WTC11 (cell line): Measurements from ENCODE around the gene SSTR1. TPM values are rescaled to one million over a fixed set of nuclear protein-coding genes. Genes with fewer than 3 reads are reported as not detected.

Experiments
- ATAC-seq: fragments of 200-7000 bp; cut with Tn5 transposase; 2 replicates; pipeline ENCODE4 v1.10.0; 2021; ENCODE audit warnings: mild to moderate bottlenecking, moderate library complexity
- CTCF ChIA-PET: fragments of 300-600 bp; sonication (Branson Sonifier 250); formaldehyde crosslinking; loops from one replicate; lab custom pipeline; 2021; ENCODE audit warnings: antibody characterized with exemption; lab: Charles Lee
- POLR2A ChIA-PET: fragments of 350-600 bp; sonication (Branson Sonifier 250); formaldehyde crosslinking; loops from one replicate; lab custom pipeline; 2021; ENCODE audit warnings: antibody characterized with exemption; lab: Charles Lee
- DNase-seq: peaks from one replicate; pipeline ENCODE4 v3.0.0; 2021; ENCODE audit warnings: low spot score
- H3K27ac Mint-ChIP-seq: 2 replicates; pipeline ENCODE4 v1.8.0; 2021; ENCODE audit warnings: mixed read lengths
- H3K27me3 Mint-ChIP-seq: 2 replicates; pipeline ENCODE4 v1.8.0; 2021; ENCODE audit warnings: low read depth, mild to moderate bottlenecking, moderate library complexity, mixed read lengths
- H3K36me3 Mint-ChIP-seq: 2 replicates; pipeline ENCODE4 v1.8.0; 2021; ENCODE audit warnings: mixed read lengths
- H3K4me1 Mint-ChIP-seq: 2 replicates; pipeline ENCODE4 v1.8.0; 2022; ENCODE audit warnings: mixed read lengths
- H3K4me3 Mint-ChIP-seq: 2 replicates; pipeline ENCODE4 v1.8.0; 2021; ENCODE audit warnings: mild to moderate bottlenecking, moderate library complexity, mixed read lengths
- H3K9me3 Mint-ChIP-seq: 2 replicates; pipeline ENCODE4 v1.8.0; 2021; ENCODE audit warnings: mixed read lengths
- ATF1 ChIP-seq: sonication (generic); formaldehyde crosslinking; IDR thresholded peaks from 2 replicates; pipeline ENCODE4 v1.8.1; 2023; ENCODE audit warnings: mild to moderate bottlenecking, moderate library complexity, missing genetic modification reagents
- CBFB ChIP-seq: sonication (generic); formaldehyde crosslinking; IDR thresholded peaks from 2 replicates; pipeline ENCODE4 v1.8.1; 2022; ENCODE audit warnings: mild to moderate bottlenecking, low read depth, missing genetic modification reagents
- GRHL2 ChIP-seq: fragments of 250-450 bp; sonication (Bioruptor Pico); IDR thresholded peaks from 2 replicates; pipeline ENCODE4 v1.8.0; 2022; ENCODE audit warnings: mild to moderate bottlenecking, moderate library complexity; ENCODE audit not compliant: insufficient replicate concordance, severe bottlenecking
- GTF2I ChIP-seq: fragments of 250-450 bp; sonication (Bioruptor Pico); conservative IDR thresholded peaks from 2 replicates; pipeline ENCODE4 v1.4.0; 2021; ENCODE audit warnings: mild to moderate bottlenecking
- HMGA2 ChIP-seq: fragments of 250-450 bp; sonication (Bioruptor Pico); IDR thresholded peaks from 2 replicates; pipeline ENCODE4 v1.4.0; 2021; ENCODE audit warnings: mild to moderate bottlenecking, moderate library complexity
- JUN ChIP-seq: sonication (generic); formaldehyde crosslinking; IDR thresholded peaks from 2 replicates; pipeline ENCODE4 v1.8.0; 2023; ENCODE audit warnings: mild to moderate bottlenecking, missing genetic modification reagents
- MXD4 ChIP-seq: fragments of 250-450 bp; sonication (Bioruptor Pico); IDR thresholded peaks from 2 replicates; pipeline ENCODE4 v1.8.0; 2021; ENCODE audit warnings: mild to moderate bottlenecking, moderate library complexity, borderline replicate concordance
- RELA ChIP-seq: sonication (generic); formaldehyde crosslinking; IDR thresholded peaks from 2 replicates; pipeline ENCODE4 v1.8.1; 2022; ENCODE audit warnings: missing genetic modification reagents, mild to moderate bottlenecking, borderline replicate concordance
- RORB ChIP-seq: fragments of 250-450 bp; sonication (Bioruptor Pico); IDR thresholded peaks from 2 replicates; pipeline ENCODE4 v1.9.0; 2021; ENCODE audit warnings: mild to moderate bottlenecking
- SMAD4 ChIP-seq: sonication (generic); formaldehyde crosslinking; IDR thresholded peaks from 2 replicates; pipeline ENCODE4 v1.8.0; 2022; ENCODE audit warnings: mild to moderate bottlenecking, missing genetic modification reagents
- TCF7 ChIP-seq: sonication (generic); formaldehyde crosslinking; IDR thresholded peaks from 2 replicates; pipeline ENCODE4 v1.8.0; 2022; ENCODE audit warnings: mild to moderate bottlenecking, low read depth, missing genetic modification reagents, moderate library complexity
- ZNF232 ChIP-seq: sonication (generic); formaldehyde crosslinking; IDR thresholded peaks from 2 replicates; pipeline ENCODE4 v1.8.0; 2022; ENCODE audit warnings: mild to moderate bottlenecking, missing genetic modification reagents
- ZNF317 ChIP-seq: sonication (generic); formaldehyde crosslinking; IDR thresholded peaks from 2 replicates; pipeline ENCODE4 v1.8.1; 2023; ENCODE audit warnings: low read depth, mild to moderate bottlenecking, moderate library complexity, missing genetic modification reagents, borderline replicate concordance
- ZNF396 ChIP-seq: fragments of 250-450 bp; sonication (Bioruptor Pico); IDR thresholded peaks from 2 replicates; pipeline ENCODE4 v1.8.0; 2021; ENCODE audit warnings: mild to moderate bottlenecking, moderate library complexity, borderline replicate concordance
- total RNA-seq: library from RNA; stranded (reverse); gene quantifications from 3 replicates; pipeline ENCODE4 v1.2.3, GENCODE V29; 2021
- TF ChIP-seq, protein P1 (sequence below): sonication (generic); formaldehyde crosslinking; IDR thresholded peaks from 2 replicates; pipeline ENCODE4 v1.8.1; 2023; ENCODE audit warnings: mild to moderate bottlenecking, moderate library complexity, missing genetic modification reagents
- TF ChIP-seq, protein P2 (sequence below): sonication (generic); formaldehyde crosslinking; IDR thresholded peaks from 2 replicates; pipeline ENCODE4 v1.8.0; 2022; ENCODE audit warnings: mild to moderate bottlenecking, missing genetic modification reagents
- TF ChIP-seq, protein P3 (sequence below): fragments of 250-450 bp; sonication (Bioruptor Pico); IDR thresholded peaks from 2 replicates; pipeline ENCODE4 v1.9.0; 2021; ENCODE audit warnings: mild to moderate bottlenecking, borderline replicate concordance

The SSTR1 gene
- total RNA-seq, 1 experiment from 2014 or later = 1.7 TPM

DNA sequence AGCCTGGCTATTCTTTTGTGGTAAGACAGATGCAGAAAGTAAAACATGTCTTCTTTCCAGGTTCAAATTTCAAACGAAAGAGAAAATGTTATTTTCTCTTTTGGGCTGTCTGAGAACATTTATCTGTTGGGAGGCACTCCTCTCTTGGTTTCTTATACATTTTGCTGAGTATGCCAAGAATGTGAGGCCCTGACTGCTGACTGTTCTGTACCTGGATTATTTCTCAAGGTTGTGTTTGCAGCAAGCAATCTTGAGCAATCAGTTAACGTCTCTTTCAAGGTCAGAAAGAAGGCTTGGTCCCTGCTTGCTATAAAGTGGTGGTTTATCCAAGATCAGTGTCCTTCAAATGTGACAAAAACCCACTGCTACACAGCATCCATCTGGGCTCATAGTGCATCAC is 9.8 kb downstream of the SSTR1 start:
- no peak for ATAC-seq
- no peaks in the 10 kb centered on the region for H3K9me3 Mint-ChIP-seq
- H3K27me3 Mint-ChIP-seq = peaks cover 86% of the 10 kb centered on the region
- no peaks in the 10 kb centered on the region for H3K36me3 Mint-ChIP-seq
- POLR2A ChIA-PET = no interaction called here
- no peak for TF ChIP-seq CBFB (CRISPR knock-in tag)
- no peak for TF ChIP-seq GRHL2 (CRISPR knock-in tag)
- no peak for TF ChIP-seq ZNF232 (CRISPR knock-in tag)
- TF ChIP-seq MXD4 = no peak
- TF ChIP-seq ZNF396 (CRISPR knock-in tag) = no peak
- TF ChIP-seq SMAD4 (CRISPR knock-in tag) = no peak
- TF ChIP-seq, protein P1, sequence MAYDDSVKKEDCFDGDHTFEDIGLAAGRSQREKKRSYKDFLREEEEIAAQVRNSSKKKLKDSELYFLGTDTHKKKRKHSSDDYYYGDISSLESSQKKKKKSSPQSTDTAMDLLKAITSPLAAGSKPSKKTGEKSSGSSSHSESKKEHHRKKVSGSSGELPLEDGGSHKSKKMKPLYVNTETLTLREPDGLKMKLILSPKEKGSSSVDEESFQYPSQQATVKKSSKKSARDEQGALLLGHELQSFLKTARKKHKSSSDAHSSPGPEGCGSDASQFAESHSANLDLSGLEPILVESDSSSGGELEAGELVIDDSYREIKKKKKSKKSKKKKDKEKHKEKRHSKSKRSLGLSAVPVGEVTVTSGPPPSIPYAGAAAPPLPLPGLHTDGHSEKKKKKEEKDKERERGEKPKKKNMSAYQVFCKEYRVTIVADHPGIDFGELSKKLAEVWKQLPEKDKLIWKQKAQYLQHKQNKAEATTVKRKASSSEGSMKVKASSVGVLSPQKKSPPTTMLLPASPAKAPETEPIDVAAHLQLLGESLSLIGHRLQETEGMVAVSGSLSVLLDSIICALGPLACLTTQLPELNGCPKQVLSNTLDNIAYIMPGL = no peak
- TF ChIP-seq ATF1 = no peak
- TF ChIP-seq, protein P2, sequence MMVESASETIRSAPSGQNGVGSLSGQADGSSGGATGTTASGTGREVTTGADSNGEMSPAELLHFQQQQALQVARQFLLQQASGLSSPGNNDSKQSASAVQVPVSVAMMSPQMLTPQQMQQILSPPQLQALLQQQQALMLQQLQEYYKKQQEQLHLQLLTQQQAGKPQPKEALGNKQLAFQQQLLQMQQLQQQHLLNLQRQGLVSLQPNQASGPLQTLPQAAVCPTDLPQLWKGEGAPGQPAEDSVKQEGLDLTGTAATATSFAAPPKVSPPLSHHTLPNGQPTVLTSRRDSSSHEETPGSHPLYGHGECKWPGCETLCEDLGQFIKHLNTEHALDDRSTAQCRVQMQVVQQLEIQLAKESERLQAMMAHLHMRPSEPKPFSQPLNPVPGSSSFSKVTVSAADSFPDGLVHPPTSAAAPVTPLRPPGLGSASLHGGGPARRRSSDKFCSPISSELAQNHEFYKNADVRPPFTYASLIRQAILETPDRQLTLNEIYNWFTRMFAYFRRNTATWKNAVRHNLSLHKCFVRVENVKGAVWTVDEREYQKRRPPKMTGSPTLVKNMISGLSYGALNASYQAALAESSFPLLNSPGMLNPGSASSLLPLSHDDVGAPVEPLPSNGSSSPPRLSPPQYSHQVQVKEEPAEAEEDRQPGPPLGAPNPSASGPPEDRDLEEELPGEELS (CRISPR knock-in tag) = no peak
- TF ChIP-seq, all 79 proteins: peak for 0
- no peak for DNase-seq
- Mint-ChIP-seq H3K4me3 (no peak overlapping the region), H3K4me1 (peaks cover 41% of the 10 kb centered on the region), H3K27ac (no peak overlapping the region)
- CTCF ChIA-PET = no interaction called here

DNA sequence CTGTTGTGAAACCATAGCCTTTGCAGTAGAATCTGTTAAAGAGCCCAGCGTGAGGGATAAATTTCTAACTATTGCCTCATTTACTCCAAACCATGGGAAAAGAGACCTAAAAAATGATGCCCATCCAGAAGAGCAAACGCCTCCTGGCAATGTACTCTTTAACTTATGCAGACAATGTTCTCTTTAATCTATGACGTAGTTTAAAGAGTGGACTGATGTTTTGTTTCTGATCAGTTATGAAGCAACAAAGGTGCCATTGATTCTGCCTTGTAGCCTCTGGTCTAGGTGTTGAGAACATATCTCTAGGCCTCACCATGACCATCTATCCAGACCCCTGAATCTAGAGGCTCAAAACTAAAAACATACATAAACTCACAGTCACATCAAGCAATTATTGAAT is 13.4 kb downstream of the SSTR1 start:
- CTCF ChIA-PET = interaction anchor here (1.6 kb wide), 1 partner anchor 28 kb away, joined by 5 read pairs; no protein-coding TSS in a partner anchor
- H3K27ac Mint-ChIP-seq = no peak overlapping the region
- TF ChIP-seq ZNF317 (CRISPR knock-in tag) = no peak
- no peak for TF ChIP-seq TCF7
- TF ChIP-seq, protein P3, sequence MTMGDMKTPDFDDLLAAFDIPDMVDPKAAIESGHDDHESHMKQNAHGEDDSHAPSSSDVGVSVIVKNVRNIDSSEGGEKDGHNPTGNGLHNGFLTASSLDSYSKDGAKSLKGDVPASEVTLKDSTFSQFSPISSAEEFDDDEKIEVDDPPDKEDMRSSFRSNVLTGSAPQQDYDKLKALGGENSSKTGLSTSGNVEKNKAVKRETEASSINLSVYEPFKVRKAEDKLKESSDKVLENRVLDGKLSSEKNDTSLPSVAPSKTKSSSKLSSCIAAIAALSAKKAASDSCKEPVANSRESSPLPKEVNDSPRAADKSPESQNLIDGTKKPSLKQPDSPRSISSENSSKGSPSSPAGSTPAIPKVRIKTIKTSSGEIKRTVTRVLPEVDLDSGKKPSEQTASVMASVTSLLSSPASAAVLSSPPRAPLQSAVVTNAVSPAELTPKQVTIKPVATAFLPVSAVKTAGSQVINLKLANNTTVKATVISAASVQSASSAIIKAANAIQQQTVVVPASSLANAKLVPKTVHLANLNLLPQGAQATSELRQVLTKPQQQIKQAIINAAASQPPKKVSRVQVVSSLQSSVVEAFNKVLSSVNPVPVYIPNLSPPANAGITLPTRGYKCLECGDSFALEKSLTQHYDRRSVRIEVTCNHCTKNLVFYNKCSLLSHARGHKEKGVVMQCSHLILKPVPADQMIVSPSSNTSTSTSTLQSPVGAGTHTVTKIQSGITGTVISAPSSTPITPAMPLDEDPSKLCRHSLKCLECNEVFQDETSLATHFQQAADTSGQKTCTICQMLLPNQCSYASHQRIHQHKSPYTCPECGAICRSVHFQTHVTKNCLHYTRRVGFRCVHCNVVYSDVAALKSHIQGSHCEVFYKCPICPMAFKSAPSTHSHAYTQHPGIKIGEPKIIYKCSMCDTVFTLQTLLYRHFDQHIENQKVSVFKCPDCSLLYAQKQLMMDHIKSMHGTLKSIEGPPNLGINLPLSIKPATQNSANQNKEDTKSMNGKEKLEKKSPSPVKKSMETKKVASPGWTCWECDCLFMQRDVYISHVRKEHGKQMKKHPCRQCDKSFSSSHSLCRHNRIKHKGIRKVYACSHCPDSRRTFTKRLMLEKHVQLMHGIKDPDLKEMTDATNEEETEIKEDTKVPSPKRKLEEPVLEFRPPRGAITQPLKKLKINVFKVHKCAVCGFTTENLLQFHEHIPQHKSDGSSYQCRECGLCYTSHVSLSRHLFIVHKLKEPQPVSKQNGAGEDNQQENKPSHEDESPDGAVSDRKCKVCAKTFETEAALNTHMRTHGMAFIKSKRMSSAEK (CRISPR knock-in tag) = no peak
- TF ChIP-seq HMGA2 = no peak
- no peak for TF ChIP-seq RELA (CRISPR knock-in tag)
- TF ChIP-seq JUN (CRISPR knock-in tag) = no peak
- no peak for TF ChIP-seq ATF1
- no peak for TF ChIP-seq RORB (CRISPR knock-in tag)
- no peak for TF ChIP-seq GTF2I (CRISPR knock-in tag)
- DNase-seq (no peak), ATAC-seq (no peak)
- H3K36me3 Mint-ChIP-seq = no peaks in the 10 kb centered on the region
- H3K9me3 Mint-ChIP-seq = no peaks in the 10 kb centered on the region; the same call in 1 of the 2 replicates
- POLR2A ChIA-PET = interaction anchor here (1.4 kb wide), 1 partner anchor 13 kb away, joined by 3 read pairs; the partner anchor contains the start of gene SSTR1
- no peak overlapping the region for H3K4me3 Mint-ChIP-seq
- peaks cover 39% of the 10 kb centered on the region for H3K4me1 Mint-ChIP-seq
- peaks cover 71% of the 10 kb centered on the region for H3K27me3 Mint-ChIP-seq
